ENCODE measurements around the gene NPDC1.

NPDC1 gene

DNA sequence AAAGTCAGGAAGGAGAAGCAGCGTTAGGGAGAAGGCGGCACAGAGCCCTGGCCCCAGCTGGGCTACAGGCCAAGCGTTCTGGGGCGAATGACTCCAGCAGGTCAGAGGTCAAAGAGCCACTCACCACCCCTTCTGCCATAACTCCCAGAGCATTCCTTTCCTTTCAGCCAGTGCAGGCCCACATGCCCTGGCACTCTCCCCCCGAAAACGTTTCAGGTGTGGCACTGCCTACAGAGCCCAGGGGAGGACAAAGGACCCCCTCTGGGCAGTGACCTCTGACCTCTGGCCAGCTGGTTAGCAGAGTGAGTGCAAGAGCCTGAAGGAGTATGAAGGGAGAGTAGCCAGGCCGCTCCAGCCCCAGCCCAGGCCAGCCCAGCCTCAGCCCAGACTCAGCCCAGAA lies 22.8 kb downstream of the NPDC1 start:
- no peak for DNase-seq

DNA sequence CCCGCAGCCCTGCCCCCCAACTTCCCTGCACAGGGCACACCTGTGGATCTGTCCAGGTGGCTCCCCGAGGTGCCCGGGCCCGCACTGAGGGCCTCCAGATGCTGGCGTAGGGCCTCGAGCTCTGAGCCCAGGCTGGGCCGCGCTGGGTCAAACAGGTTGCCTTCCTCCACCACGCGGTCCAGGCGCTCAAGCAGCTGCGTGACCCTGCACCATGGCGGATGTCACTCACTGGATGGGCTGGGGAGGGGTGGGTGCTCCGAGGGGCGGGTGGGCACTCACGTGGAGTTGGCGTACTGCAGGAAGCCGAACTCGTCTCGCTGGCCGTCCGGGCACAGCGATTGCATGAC lies 23.3 kb downstream of the NPDC1 start:
- DNase-seq: no peak

- DNase-seq: no peak
Measured at GRCh38 chr9:137021979-137022661, 23.9 kb downstream of the NPDC1 start.

DNA sequence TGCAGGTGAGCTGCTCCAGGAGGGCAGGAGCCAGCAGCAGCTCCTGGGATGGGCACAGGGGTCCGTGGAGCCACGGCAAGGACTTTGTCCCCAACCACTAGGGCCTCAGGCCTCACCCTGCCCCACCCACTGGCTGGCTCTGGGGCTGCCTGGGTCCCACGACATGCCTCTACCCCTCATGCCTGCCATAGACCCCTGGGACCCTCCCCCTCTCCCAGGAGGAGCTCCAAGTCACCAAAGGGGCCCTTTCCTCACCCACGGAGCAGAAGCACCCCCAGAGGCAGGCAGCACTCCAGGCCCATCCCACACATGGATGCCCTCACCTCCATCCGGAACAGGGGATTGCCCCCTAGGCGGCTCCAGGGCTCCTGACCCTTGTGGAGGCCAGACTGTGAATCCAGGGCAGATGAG lies 24.4 kb downstream of the NPDC1 start:
- DNase-seq: no peak

DNA sequence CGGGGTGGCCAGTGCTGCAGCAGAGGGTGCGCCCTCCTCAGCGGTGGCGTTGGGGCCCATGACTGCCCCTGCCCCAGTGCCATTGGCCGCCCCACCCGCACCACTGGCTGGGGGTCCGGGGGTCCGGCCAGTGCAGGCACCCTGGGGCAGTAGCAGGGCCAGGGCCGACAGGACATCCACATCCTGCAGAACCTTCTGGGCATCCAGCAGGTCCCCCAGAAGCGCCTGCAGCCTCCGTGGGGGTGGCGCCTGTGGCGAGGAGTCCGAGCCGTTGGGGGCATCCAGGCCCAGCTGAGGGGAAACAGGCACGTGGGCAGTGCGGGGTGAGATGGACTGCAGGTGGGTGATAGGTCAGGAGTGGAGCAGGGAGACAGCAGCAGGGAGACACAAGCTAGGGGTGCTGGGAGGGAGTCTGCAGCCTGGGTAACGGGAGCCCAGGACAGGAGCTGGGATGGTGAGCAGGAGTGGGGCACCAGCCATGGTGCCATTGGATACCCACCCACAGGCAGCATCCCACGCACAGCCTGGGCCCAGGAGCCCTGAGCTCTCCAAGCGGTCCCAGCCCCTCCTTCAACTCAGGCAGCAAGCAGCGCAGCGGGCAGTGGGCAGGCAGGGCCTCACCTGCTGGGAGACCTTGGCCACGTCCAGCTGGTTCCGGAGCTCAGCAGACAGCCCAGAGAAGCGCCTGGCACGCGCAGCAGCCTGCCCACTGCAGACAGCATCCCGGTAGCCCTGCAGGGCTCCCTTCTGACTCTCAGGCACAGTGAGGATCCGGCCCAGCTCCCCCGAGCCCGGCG lies 25.0 kb downstream of the NPDC1 start:
- DNase-seq: no peak

DNA sequence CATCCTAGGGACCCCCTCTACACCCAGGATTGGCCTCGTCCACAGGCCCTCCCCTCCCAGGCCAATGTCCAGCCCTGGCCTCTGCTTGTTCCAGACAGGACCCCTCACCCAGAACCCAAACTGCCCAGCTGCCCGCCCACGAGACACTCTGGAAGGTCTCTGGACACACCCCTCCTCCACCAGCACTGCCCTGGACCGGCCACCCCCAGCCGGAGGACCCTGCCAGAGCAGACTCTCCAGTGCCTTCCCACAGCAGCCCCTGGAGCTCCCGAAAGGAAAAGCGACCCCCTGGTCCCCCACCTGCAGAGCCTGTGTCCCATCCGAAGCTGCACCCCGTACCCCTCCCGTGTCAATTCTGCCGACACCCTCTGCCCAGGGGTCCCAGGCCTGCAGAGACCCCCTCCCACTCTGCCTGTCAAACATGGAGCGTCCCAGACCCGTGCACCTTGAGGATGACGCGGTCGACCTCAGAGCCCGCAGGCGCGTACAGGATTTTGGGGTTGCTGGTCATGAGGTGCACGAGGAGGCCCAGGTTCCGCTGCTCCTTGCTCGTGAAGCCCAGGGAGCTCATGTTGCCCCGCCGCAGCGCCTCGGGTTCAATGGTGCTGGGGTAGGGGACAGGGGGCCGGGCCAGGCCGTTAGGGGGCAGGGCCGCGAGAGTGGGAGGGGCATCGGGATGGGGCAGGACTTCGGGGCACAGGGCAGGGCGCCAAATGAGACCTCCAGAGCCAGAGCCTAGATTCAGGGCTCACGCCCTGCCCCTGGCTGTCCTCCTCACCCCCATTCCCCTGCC lies 25.9 kb downstream of the NPDC1 start:
- no peak for DNase-seq

- DNase-seq: no peak
Measured at GRCh38 chr9:137018761-137019559, 27.0 kb downstream of the NPDC1 start.

DNA sequence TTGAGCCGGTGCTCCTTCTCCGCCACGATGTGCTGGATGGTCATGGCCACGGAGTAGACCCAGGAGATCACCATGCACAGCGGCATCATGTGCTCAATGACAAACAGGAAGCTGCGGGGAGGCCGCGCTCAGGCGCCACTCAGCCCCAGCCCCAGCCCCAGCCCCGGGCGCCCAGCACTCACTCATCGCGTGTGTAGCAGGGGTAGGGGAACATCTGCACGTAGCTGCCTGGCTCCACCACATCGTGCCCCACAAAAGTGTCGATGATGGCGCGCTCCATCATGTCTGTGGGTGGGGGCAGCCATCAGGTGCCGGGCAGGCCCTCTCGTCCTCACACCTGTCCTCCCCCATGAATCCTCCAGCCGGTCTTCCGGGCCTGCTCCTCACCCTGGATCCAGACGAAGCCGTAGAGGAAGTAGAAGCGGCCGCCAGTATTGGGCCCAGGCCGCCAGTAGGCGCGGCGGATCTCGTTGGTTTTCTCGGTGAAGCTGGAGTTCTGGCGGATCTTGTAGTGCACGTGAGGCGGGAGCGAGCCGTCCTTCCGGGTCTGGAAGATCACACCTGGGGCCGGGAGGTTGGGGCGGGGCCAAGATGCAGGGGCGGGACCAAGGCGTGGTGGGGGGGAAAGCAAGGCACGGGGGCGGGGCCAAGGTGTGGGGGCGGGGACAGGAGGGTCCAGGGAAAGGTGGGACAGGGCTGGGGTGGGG lies 28.0 kb downstream of the NPDC1 start:
- no peak for DNase-seq

GRCh38 chr9:137017071-137017470 lies 28.9 kb downstream of the NPDC1 start:
- DNase-seq: no peak

DNA sequence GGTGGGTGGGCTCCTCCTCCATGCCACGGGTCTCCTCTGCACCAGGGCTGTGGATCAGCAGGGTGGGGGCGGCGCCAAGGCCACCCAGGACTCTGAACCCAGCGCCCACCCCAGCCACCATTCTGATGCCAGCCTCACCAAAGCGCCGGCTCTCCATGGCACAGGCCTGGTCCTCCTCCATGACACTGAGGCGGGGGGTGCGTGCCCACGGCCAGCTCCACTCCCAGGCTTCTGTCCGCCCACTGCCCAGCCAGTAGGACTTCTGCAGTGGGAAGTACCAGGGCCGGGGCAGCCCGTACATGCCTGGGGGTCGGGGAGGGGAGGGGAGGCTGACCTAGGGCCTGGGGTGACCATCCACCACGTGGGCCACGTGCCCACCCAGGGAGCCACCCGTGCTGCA lies 29.5 kb downstream of the NPDC1 start:
- no peak for DNase-seq

DNA sequence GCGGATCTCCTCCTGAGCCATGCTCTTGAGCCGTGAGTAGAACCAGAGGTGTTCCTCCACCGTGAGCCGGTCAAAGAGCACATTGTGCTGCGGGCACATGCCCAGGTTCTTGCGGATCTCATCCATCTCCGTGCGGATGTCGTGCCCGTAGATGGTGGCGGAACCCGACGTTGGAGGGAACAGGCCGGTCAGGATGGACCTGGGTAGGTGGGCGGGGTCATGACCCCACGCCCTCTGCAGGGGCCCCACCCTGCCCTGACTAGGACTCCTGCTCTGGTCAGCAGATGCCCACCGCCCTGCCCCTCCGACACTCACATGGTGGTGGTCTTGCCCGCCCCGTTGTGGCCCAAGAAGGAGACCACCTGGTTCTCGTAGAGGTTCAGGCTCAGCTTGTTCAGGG lies 30.0 kb downstream of the NPDC1 start:
- no peak for DNase-seq

DNA sequence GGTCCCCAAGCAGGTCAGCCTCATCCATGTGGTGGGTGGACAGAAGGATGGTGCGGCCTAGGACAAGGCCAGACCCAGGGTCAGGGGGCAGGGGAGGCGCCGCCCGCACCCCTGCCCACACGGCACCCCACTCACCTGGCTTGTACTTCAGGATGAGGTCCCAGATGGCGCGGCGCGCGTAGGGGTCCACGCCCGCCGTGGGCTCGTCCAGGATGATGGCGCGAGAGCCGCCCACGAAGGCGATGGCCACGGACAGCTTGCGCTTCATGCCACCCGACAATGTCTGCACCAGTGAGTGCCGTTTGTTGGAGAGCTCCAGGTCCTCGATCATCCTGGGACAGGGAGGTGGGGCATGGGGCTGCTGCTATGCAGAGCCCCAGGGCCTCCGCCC lies 30.4 kb downstream of the NPDC1 start:
- no peak for DNase-seq

DNA sequence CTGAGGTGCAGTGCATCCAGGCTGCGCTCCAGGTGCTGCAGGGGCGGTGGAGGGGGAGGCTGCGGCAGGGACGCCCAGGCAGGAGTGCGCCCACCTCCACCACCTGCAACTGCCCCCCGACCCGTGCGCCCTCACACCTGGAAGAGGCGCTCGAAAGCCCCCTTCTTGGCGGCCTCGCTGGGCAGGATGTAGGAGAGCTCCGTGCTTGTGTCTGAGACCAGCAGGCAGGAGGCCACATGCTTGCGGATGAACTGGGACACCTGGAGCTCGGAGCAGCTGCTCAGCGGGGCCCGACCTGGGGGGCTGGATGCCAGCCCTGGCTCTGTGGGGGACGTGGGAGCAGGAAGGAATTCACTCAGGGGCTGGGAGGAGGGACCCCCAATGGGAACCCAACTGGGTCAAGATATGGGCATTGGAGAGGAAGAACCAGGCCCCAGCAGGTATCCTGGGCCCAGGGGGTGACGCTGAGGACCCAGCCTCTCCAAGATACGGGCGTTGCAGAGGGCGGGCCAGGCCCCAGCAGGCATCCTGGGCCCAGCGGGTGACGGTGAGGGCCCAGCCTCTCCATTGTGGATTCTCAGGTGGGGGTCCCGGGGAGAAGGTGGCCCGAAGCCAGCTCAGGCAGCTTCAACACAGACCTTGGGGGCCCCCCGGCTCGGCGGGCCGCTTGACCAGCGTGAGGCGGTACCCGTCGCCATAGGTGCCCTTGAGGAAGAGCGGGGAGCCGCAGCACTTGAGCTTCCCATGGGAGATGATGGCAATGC lies 31.0 kb downstream of the NPDC1 start:
- DNase-seq: no peak

DNA sequence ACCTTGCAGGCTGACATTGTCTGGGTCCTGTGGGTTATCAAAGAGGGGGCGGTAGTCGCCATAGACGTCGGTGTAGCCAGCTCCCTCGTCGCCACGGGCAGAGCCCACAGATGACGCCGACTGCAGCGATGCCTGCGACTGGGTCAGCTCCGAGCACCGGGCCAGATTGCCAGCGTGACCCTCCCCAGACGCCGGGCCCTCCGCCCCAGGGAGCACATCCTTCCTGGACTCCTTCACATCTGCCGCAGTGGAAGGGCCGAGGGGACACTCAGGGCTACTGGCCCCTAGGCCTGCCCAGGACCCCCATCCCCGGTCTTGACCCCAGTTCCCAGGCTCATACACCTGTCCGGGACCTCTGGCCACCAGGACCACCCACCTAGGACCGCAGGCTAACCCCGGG lies 31.8 kb downstream of the NPDC1 start:
- no peak for DNase-seq

- no peak for DNase-seq
Measured at GRCh38 chr9:137013571-137013940, 32.4 kb downstream of the NPDC1 start.

DNA sequence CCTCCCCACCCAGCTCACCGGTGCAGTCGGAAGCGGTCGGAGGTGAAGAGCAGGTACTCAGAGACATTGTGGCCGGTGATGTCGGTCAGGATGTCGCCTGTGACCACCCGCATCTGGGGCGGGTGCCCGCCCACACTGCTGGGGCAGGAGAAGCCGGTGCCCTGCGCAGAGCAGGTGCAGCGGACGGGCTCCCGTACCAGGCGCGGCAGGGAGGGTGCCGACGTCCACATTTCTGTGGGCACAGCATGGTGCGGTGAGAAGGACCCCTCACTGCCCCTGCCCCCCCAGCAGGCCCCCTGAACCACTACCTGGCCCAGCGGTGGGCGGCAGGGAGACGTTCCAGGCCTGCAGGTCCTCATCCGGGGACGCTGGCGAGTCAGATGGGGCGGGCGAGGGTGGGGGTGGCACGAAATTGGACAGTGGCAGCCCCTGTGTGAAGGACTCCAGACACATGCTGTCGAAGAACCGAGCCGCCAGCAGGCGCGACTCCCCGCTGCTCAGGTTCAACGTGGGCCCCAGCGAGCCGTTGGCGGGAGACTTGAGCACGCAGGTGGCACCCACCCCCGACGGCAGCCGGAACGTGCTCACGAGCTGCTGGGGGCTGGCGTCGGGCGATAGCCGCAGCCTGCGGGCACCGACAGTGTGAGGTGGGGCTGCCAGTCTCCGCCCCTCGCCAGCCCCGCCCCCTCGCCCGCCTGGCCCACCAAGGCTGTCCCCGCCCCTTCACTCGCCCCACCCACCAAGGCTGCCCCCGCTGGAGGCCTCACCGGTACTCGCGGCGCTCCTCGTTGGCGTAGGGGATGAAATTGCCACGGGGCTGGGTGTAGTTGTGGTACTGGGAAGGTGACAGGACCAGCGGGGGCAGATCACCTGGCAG lies 33.0 kb downstream of the NPDC1 start:
- no peak for DNase-seq

- no peak for DNase-seq
Measured at GRCh38 chr9:137011907-137012675, 33.9 kb downstream of the NPDC1 start.

DNA sequence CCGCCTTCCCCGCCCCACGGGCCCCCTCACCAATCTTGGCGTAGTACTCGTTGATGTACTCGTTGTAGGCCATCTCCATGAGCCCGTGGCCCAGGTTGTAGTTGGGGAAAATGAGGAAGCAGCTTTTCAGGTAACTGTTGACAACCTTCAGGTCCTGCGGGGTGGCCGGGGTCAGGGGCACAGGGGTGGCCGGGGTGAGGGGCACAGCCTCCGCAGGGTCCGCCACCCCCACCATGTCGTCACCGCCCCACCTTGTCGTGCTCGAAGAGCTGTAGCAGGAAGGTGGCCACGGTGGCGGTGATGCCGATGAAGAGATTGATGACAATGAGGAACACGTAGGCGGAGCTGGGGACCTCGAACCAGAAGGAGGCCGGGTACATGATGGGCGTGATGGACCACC lies 34.8 kb downstream of the NPDC1 start:
- no peak for DNase-seq

DNA sequence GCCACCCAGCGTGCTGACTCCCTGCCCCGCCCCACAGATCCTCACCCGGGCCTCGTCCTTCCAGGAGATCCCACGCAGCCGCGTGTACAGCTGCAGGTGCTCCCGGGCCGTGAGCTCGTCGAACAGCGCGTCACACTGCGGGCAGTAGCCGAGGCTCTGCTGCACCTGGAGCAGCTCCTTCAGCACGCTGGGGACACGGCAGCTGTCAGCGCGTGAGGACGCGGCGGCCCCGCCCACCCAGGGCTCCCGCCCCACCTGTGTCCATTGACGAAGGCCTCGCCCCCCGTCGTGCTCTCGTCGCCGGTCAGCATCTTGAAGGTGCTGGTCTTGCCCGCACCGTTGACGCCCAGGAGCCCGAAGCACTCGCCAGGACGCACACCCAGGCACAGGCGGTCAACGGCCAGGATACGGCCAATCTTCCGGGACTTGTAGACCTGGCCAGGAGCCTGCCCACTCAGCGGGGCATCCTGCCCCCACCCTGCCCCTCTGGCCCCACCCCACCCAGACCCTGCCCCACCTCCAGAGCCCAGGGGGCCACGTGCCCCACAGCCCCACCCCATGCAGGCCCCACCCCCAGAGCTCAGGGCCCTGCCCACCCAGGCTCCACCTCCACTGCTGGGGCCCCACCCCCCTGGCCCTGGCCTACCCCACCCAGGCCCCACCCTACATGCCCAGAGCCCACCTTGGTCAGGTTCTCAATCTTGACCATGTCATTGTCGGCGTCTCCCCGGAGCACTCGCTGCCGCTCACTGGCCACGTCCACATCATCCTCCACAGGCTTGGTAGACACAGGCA lies 35.8 kb downstream of the NPDC1 start:
- DNase-seq: no peak
